K562 (cell line): ENCODE measurements around the gene YIPF2.

Source experiments
- CBX3 ChIP-seq, 2 experiments: IDR thresholded peaks; 1 replicate in 1 of 2; 2 replicates in 1 of 2; pipeline ENCODE4 v1.6.1; 2012; ENCODE audit warnings: inconsistent platforms in 2 of 2, low read length in 2 of 2, borderline replicate concordance in 1 of 2, control low read depth in 1 of 2
- CHD1 ChIP-seq: fragments of 200-600 bp; sonication (generic); IDR thresholded peaks from one replicate; pipeline ENCODE4 v1.6.1; 2012; ENCODE audit warnings: mild to moderate bottlenecking, moderate library complexity, low read length, inconsistent platforms
- CTCF ChIP-seq, 3 experiments: IDR thresholded peaks in 2 of 3; conservative IDR thresholded peaks in 1 of 3; 2 replicates each; pipeline ENCODE4 v1.5.1; 2011 to 2012; ENCODE audit warnings: low read length in 3 of 3, mild to moderate bottlenecking in 3 of 3, control low read depth in 2 of 3, improper control_type of control experiment in 1 of 3, inconsistent platforms in 1 of 3, low read depth in 1 of 3, mixed read lengths in 1 of 3, moderate library complexity in 1 of 3; ENCODE audit not compliant: insufficient read depth in 2 of 3
- PCBP1 ChIP-seq: fragments of 200-400 bp; formaldehyde crosslinking; IDR thresholded peaks from 2 replicates; pipeline ENCODE4 v1.6.1; 2018; ENCODE audit warnings: mild to moderate bottlenecking, low read depth, low read length; ENCODE audit not compliant: poor library complexity, severe bottlenecking
- POLR2A ChIP-seq: fragments of 450-650 bp; conservative IDR thresholded peaks from 2 replicates; pipeline ENCODE4 v1.6.1; 2016
- REST ChIP-seq, 2 experiments: fragments of 450-650 bp; formaldehyde crosslinking in 1 of 2; IDR thresholded peaks; 2 replicates each; pipeline versions ENCODE4 v1.4.0 to v1.6.1; 2014 to 2020; ENCODE audit warnings: mild to moderate bottlenecking in 2 of 2, borderline replicate concordance in 1 of 2, low read depth in 1 of 2
- ZBTB43 ChIP-seq: sonication (generic); formaldehyde crosslinking; IDR thresholded peaks from 2 replicates; pipeline ENCODE4 v1.8.0; 2023; ENCODE audit warnings: mild to moderate bottlenecking, missing genetic modification reagents
- ZNF507 ChIP-seq: conservative IDR thresholded peaks from 2 replicates; pipeline ENCODE4 v1.6.1; 2017; ENCODE audit warnings: missing genetic modification characterization, missing compliant biosample characterization

GRCh38 chr19:10885201-10886169, 43.0 kb downstream of the YIPF2 start:
- TF ChIP-seq POLR2A (no peak), PCBP1 (no peak), CHD1 (no peak), ZBTB43 (CRISPR knock-in tag) (no peak), REST (IDR thresholded peaks at IDR 0.05; ENCODE audit: borderline replicate concordance) (no peak), REST (CRISPR knock-in tag; IDR thresholded peaks at IDR 0.05; ENCODE audit: low read depth) (no peak), CBX3 (IDR thresholded peaks at IDR 0.05; ENCODE audit: borderline replicate concordance in 1 of 2, low read length in 2 of 2) (no peak), CTCF (IDR thresholded peaks at IDR 0.05 in 2 of 3, conservative IDR thresholded peaks at IDR 0.05 in 1 of 3; ENCODE audit: insufficient read depth in 2 of 3, low read depth in 1 of 3, low read length in 3 of 3) (no peak), ZNF507 (no peak)
